ELF-1 (cell line): Measurements from ENCODE around the gene KANSL1.

Source experiments
- DNase-seq: peaks from one replicate; pipeline ENCODE4 v3.0.0-alpha.2; 2016; ENCODE audit warnings: low read depth, low spot score

The KANSL1 gene

DNA sequence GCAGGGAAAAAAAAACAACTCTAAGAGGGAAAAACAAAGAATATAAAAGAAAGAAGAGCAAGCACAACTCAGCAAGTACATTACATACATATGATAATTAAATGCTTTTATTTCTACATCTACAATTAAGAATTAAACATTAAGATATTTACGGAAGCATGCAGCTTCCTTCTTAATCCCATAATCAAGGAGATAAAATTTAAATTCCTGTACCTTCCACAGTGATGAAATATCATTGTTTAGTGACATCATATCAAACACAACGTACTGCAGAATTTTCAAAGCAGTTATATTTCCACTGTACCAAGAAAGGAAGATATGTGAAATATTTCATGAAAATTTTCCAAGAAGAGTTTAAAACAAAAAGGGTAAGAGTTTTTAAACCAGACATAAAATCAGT, 26.0 kb downstream of the KANSL1 start:
- no peak for DNase-seq

DNA sequence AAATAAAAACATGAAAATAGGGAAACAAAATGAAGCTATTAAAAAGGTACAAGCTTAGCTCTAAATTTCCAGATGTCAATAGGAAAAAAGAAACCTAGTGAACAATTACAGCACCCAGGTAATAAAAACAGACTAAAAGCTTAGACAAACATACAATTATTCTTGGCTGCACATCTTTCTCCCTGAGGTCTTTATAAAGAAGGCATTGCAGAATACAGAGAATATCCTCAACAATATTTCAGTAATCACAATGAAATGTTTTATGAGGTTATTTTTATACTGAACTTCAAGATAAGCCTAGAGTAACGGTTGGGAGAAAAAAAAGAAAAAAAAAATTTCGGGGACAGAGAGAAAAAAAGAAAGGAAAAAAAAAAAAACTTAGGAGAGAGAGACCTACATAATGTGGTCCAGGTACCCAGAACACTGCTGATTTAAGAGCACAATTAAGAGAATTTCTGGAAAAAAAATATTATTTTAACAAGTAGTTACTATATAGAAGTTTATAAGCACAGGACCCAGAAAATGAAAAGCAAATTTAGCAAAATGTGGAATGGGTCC, 26.5 kb downstream of the KANSL1 start:
- DNase-seq = no peak

DNA sequence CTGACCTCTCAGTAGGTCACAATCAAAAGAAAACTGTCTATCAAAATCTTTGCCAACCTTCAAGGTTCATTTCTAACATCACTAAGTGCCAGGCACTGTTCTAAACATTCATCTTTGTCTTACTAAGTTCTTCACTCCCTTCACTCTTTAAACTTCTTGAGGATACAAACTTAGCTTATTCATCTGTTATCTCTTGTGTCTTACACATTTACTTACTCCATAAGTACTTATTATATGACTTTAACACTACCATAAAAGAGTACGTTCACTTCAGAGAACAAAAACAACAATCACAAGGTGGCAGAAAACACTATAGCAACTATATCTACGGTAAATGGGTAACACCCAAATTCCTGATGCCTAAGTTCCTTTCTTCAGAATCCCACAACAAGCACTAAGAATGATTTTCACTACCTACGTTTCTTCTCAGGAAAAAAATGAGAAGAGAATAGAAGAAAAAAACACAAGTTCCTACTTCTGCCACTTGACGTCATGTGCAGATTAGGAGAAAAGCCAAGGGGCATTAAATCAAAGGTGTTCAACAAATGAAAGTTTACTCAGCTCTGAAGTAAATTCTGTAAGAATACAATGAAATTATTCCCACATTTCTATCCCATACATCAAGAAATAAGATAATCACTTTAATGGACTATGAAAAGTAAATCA, 29.2 kb downstream of the KANSL1 start:
- DNase-seq = no peak

DNA sequence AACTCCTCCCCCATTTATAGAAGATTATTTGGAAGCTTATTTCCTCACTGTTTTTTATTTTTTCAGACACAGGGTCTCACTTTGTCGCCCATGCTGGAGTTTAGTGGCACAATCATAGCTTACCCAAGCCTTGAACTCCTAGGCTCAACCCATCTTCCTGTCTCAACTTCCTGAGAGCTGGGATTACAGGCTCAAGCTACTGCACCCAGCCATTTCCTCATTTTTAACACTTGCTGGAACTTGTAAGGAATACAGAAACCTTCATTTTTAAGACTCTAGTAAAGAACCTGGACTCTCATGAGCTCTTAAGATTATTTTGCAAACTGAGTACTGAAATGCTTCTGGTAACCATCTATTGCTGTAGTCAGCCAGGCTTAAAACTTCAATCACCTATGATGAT, 29.9 kb downstream of the KANSL1 start:
- no peak for DNase-seq

DNA sequence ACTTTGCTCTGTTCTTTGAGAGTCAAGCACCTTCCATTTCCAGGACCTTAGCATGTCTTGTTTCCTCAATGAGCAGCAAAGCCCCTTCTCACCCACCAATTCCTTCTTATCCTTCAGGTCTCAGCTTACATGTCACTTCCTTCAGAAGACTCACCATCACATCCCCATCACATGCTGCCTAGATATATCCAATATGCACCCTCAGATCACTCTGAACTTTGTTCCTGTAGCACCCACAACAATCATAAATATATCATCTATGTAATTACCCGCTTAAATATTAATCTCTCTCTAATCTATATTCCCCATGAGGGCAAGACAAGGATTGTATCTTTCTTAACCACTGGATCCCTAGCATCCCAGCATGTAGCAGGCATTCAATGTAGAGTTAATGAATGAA, 30.4 kb downstream of the KANSL1 start:
- no peak for DNase-seq

DNA sequence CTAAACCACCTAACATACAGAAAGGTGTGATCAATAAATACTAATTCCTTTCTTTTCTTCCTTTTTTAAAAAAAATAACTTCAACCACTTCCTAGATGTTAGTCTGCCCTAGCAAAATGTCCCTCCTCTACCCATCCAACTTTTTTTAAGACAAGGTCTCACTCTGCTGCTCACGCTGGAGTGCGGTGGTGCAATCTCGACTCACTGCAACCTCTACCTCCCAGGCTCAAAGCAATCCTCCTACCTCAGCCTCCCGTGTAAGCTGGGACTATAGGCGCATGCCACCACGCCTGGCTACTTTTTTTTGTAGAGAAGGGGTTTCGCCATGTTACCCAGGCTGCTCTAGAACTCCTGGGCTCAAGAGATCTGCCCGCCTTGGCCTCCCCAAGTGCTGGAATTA, 33.1 kb downstream of the KANSL1 start:
- DNase-seq = no peak

DNA sequence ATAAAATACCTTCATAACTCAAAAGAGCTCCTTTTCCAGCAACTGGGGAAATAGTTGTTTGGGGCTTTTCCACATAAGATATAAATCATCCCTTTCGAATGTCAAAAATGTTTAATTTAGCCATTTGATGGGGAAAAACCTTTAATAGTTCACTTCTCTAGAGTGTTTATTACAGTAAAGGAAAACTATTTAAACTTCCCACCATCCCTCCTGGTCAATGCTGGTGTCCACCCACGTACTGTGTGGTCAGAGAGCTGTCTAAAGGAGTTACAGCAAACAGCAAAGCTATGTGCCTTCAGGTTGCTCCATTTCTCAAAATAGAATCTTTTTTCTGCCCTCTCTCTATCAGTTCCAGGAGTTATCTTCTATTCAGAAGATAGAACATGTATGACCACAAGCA, 33.5 kb downstream of the KANSL1 start:
- no peak for DNase-seq

DNA sequence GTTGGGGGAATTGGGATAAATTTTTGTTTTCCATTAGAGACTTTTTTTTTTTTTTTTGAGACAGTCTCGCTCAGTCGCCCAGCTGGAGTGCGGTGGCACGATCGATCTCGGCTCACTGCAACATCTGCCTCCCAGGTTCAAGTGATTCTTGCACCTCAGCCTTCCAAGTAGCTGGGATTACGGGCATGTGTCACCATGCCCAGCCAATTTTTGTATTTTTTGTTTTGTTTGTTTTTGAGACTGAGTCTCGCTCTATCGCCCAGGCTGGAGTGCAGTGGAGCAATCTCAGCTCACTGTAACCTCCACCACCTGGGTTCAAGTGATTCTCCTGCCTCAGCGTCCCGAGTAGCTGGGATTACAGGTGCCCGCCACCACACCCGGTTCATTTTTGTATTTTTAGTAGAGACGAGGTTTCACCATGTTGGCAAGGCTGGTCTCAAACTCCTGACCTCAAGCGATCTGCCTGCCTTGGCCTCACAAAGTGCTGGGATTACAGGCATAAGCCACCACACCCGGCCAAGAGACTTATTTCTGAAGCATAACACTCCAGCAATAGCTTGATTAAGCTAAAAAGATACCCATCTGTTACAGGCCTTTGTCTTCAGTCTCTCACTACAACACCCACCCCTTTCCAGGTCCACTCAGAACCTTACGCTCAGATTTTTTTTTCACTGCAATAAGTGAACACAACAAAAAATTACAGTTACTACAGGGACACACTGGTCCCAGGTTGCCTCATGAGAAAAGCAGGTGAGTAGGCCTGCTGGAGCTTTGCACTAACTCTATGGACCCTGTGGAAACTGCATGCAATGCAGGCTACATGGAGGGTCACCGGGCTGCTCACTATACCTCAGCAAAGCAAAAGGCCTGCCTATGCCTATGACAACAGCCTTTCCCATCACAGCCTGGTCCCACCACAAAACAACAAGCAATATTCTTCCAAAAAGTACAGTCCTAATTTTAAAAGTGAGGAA, 34.6 kb downstream of the KANSL1 start:
- no peak for DNase-seq

DNA sequence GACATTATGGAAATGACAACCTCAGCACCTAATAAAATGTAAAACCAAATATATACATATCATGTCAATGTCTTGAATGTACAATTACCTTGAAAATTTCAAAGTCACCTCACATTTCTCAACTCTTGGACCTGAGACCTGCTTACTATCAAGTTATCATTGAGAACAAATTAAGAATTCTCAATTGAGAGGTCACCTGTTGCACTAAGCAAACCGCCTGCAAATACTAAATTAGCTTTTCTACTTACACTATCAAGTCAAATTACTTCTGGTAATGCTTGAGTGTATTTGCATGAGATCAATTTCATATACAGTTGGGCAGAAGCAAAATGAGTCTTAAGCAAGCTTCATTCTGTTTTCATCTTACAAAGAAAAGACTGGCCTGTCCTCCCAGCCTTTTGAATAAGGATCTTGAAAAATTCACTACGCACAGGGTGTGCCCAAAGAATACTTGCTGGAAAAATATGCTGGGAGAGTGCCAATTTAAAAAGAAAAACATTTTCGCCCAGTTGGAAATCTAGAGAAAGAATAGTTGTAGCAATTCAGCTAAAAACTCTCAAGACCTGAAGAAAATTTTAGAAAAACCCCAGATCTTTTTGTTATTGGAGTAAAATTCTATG, 35.7 kb downstream of the KANSL1 start:
- no peak for DNase-seq

DNA sequence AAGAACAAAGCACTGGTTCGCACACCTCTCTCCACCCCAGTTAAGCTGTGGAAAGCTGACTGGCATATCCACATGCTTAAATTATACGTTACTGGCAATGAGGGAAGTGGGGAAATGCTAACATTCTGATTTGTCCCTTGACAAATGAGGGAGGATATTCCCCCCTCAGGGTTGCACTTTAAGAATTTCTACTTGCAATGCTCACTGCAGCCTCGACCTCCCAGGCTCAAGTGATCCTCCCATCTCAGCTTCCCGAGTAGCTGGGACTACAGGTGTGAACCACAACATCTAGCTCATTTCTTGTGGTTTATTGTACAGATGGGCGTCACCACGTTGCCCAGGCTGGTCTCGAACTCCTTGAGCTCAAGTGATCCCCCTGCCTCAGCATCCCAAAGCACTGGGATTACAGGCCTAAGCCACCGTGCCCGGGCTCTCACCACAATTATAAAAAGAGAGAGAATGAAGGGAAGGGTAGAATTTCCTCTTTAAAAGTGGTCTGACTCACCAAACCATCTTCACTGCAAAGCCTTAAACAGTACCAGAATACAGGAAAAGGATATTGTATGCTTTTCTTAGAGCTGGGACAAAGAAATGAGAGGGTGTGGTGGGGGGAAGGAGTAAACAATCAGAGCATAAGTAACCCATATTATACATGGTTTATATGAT, 38.9 kb downstream of the KANSL1 start:
- DNase-seq = no peak

DNA sequence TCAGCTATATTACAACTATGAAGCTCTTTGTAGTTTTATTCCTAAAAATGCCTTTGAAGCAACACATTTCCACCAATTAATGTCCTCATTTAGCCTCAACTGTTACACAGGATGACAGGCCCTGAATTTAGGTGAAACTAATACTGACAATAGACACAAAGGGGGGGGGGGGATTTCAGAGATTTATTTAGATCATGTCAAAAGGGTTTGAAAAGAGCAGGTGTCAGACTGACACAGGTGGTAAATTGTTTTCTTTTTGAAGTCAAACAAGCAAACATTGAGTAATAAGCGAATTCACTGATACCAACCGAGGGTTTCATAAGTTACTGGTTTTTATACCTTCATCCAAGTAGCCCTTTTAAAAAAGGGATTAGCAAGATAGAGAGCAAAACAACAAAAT, 40.8 kb downstream of the KANSL1 start:
- no peak for DNase-seq

DNA sequence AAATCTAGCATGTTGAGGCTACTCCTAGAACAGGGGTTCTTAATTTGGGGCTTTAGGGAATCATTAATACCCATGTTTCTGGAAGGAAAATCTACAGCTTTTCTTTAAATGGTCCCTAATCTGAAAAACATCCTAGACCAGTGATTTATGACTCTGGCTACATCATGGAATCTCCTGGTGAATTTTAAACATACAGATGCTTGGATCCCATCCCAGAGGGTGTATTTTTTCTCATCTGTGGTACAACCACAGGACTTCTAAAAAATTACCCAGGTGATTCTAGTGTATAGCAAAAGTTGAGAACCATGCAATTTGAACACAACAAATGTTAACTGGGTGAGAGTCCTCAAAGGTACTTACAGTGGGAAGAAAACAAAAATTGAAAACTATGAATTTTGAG, 41.5 kb downstream of the KANSL1 start:
- DNase-seq = no peak

DNA sequence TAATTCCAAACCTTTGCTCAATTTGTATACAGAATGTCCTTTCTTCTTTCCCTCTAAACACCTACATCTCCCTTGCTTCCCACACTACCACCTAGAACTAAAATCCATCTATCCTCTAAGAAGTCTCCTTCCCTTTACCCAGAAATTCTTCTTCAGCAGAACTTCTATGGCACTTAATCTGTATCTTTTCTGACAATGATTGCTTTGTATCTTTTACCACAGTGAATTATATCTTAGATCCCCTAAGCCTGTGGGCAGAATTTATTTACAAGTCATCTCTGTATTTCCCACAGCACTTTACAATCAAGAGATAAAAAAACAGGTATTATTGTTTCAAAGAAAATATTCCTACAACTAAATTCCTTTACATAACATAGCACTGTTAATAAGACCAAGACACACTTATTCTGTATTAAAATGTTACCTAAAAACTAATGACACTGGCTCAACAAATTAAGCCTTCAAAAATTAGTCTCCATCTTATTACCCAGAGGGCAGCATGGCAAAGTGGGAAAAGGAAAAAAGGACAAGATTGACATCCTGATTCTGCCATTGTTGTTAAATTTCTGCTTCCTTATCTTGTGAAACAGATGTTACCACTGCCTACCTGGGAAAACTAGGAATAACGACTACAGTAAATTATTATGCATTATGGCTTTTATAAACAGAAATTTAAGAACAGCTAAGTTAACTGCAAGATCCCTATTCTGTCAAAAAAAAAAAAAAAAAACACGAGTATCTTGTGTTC, 42.8 kb downstream of the KANSL1 start:
- DNase-seq = no peak

DNA sequence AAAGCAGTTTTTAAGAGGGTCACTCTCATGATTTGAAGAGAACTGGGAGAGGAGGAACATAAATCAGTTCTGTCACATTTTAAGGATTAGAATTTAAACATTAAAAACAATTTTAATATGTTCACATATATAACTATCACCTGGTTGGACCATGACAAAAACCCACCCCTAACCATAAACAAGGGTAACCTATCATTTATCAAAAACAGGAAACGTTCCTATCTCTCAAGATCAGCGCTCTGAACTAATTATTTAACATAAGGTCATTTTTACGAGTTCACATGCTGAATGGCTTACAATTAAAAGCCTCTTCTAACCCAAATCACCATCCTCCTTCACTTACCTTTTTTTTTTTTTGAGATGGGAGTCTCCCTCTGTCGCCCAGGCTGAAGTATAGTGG, 45.0 kb downstream of the KANSL1 start:
- no peak for DNase-seq

DNA sequence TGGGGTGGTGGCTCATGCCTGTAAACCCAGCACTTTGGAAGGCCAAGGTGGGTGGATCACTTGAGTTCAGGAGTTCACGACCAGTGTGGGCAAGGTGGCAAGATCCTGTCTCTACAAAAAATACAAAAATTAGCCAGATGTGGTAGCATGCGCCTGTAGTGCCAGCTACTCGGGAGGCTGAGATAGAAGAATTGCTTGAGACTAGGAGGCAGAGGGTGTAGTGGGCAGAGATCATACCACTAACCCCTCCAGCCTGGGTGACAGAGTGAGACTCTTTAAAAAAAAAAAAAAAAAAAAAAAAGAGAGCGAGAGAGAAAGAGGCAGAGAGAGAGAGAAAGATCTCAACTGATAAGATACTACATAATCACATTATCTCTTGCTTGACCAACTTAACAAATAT, 45.9 kb downstream of the KANSL1 start:
- DNase-seq = no peak

DNA sequence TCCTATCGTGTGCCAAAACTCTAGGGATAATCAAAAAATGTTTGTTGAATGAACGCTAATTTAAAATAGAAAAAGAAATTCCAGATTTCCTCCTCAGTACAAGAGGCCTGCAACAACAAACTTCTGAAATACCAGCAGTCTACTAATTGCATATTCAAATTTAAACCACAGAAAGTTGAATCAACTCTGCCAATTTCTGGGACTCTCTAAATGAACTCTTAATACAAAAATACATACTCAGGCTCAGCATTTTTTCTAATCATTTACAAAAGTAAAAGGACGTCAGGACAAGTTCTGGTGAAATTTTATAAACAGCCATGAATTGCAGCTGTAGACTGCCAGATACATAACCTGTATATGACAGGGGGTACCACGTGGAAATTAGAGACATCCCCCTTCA, 49.0 kb downstream of the KANSL1 start:
- no peak for DNase-seq

DNA sequence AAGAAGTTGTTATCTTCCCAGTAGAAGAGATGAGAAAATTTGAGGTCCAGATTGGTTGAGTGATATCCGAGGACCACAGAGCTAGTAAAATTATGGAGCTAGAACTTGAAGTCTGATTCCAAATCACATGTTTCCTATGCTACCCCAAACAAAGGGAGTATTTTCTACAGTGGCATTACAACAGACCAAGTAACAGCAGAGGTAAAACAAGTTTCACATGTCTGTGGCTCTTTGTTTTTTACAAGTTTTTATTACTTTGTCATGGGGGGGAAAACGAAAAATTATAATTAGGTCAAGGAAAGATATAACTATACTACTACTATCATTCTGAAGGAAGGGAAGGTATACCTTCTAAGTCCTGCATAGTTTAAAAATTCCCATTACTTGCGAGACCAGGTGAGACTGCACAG, 49.4 kb downstream of the KANSL1 start:
- DNase-seq = no peak

DNA sequence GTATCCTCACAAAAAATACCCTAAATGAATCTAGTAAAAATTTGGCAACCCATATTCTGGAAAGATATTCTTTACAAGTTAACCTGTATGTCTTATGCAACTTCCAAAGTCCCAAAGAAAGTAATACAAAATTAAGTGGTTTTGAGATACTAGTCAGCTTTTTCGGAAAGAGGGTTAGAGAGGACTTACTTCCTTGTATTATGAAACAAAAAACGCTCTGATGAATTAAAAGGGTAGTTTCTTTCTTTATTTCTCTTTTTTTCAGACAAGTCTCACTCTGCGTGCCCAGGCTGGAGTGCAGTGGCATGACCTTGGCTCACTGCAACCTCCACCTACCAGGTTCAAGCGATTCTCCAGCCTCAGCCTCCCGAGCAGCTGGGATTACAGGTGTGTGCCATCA, 51.6 kb downstream of the KANSL1 start:
- DNase-seq = no peak

DNA sequence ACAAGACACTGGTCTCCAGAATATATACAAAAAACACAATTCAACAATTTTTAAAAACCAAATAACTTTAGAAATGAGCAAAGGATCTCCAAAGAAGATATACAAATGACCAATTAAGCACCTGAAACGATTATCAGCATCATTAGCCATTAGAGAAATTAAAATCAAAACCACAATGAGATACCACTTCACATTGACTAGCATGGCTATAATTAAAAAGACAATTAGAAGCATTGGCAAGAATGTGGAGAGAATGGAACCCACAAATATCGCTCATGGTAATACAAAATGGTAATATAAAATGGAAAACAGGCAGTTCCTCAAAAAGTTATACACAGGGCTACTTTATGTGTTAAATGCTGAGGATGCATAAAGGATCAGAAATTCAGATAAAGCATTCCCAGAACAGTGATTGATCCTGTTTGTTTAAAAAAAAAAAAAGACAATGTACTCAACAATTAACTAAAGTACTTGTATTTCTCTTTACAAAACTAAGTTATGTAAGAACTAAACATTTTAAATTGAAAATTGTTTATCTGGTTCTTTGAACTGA, 52.5 kb downstream of the KANSL1 start:
- no peak for DNase-seq

DNA sequence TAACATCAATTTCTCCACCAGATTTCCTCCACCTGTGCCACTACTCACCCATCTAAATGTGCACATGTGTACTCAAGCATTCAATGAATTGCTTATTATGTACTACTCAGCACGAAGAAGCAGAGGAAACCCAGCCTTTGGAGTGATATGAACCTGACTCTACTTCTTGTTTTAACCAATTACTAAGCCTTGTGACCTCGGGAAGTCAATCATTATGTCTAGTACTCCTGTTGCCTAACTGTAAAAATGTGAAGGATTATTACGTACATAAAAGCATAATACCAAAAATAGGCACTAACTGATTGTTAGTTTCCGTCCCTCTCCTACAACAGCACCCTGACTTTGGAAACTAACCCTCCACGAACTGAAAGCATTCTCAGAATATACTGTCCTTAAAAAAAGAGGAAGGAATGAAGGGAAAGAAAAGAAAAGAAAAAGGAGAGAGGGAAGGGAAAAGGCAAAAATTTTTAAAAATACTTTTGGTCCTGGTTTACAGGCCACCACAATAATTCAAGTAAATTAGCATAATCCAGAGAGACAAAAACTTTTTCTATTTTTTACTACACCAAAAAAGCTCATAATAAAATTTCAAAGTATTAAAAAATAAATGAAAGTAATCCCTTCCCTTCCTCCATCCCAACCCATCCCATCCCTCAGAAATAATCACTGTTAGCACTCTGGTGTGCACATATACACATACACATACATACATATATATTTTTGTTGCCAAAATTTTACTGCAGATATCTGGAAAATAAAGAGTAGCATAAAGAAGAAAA, 53.6 kb downstream of the KANSL1 start:
- DNase-seq = no peak
